Mammary epithelial cell (primary cell): ENCODE results near the gene WDR20.

Source experiments
- CTCF ChIP-seq, 2 donors: IDR thresholded peaks in 1 of 2; conservative IDR thresholded peaks in 1 of 2; 2 replicates each; pipeline ENCODE4 v1.5.1; 2011 to 2012; ENCODE audit warnings: inconsistent platforms in 2 of 2, low read length in 2 of 2, mild to moderate bottlenecking in 2 of 2, control low read depth in 1 of 2, low read depth in 1 of 2; ENCODE audit not compliant: insufficient read depth in 1 of 2; ENCODE audit errors: extremely low read depth in 1 of 2
- EZH2 ChIP-seq: IDR thresholded peaks from 2 replicates; pipeline ENCODE4 v1.6.1; 2012; ENCODE audit warnings: low read length, inconsistent platforms, borderline replicate concordance

- TF ChIP-seq CTCF (conservative IDR thresholded peaks at IDR 0.05 in 1 of 2, IDR thresholded peaks at IDR 0.05 in 1 of 2; ENCODE audit: extremely low read depth in 1 of 2, insufficient read depth in 1 of 2, low read depth in 1 of 2, low read length in 2 of 2) = peak in 1 of 2 donors; percentile 24
- no peak for TF ChIP-seq EZH2
Measured at GRCh38 chr14:102221026-102221425, 81.3 kb downstream of the WDR20 start.
